Testis (tissue), 3 donors: ENCODE measurements around the gene ZNF488. TPM values are rescaled to one million over a fixed set of nuclear protein-coding genes. Genes with fewer than 3 reads are reported as not detected.

Experiments
- DNase-seq: peaks from one replicate; pipeline ENCODE4 v3.0.0-alpha.2; 2019
- H3K27ac ChIP-seq, 2 donors: fragments of 200-600 bp; sonication (generic); one replicate each; pipeline ENCODE4 v1.5.1; 2019
- H3K27me3 ChIP-seq: fragments of 200-600 bp; sonication (generic); one replicate; pipeline ENCODE4 v1.5.1; 2019
- H3K36me3 ChIP-seq: fragments of 200-600 bp; sonication (generic); one replicate; pipeline ENCODE4 v1.5.1; 2017; ENCODE audit warnings: low read depth; ENCODE audit errors: missing control alignments
- H3K4me1 ChIP-seq: fragments of 200-600 bp; sonication (generic); one replicate; pipeline ENCODE4 v1.5.1; 2019
- H3K4me3 ChIP-seq, 2 donors: fragments of 200-600 bp; sonication (generic); one replicate each; pipeline ENCODE4 v1.5.1; 2017 to 2019
- H3K9me3 ChIP-seq: fragments of 200-600 bp; sonication (generic); one replicate; pipeline ENCODE4 v1.5.1; 2017
- POLR2A ChIP-seq: fragments of 450-650 bp; IDR thresholded peaks from one replicate; pipeline ENCODE4 v1.6.1; 2017; ENCODE audit warnings: antibody characterized with exemption, mild to moderate bottlenecking, moderate library complexity
- WGBS, 2 donors: methylation state at CpG; one replicate each; pipeline ENCODE4 v1.1.5; 2018; 5-methylcytosine and 5-hydroxymethylcytosine counted together
- intact Hi-C: fragments of 100-400 bp; cut with DNase I; formaldehyde crosslinking; loops from one replicate; pipeline ENCODE4 v1.15.1; 2023; ENCODE audit warnings: low total_unique reads
- polyA plus RNA-seq: library from polyadenylated mRNA; stranded (reverse); fragments of 350-450 nt; fragmentation: Illumina TruSeq; extraction: RNeasy Lipid Tissue Mini Kit (QIAGEN cat#74804); gene quantifications from one replicate; pipeline ENCODE4 v1.2.3, GENCODE V29; 2014; ENCODE audit warnings: low read depth, low replicate concordance; ENCODE audit not compliant: insufficient read depth
- total RNA-seq, 2 donors: library from RNA; depleted of rRNA; stranded (reverse); fragments of >200 nt; gene quantifications; one replicate each; pipeline ENCODE4 v1.2.3, GENCODE V29; 2016
- TF ChIP-seq, protein P1 (sequence below), 3 experiments: fragments of 450-650 bp in 2 of 3; fragments of 200-600 bp in 1 of 3; sonication (generic) in 1 of 3; IDR thresholded peaks; one replicate each; pipeline ENCODE4 v1.5.1; 2016 to 2019; ENCODE audit warnings: antibody characterized with exemption in 3 of 3, mild to moderate bottlenecking in 2 of 3, moderate library complexity in 1 of 3

ZNF488 gene
- total and polyA plus RNA-seq, 3 donors from 2014 or later = 2.0 to 3.2 (median 2.7) TPM

DNA sequence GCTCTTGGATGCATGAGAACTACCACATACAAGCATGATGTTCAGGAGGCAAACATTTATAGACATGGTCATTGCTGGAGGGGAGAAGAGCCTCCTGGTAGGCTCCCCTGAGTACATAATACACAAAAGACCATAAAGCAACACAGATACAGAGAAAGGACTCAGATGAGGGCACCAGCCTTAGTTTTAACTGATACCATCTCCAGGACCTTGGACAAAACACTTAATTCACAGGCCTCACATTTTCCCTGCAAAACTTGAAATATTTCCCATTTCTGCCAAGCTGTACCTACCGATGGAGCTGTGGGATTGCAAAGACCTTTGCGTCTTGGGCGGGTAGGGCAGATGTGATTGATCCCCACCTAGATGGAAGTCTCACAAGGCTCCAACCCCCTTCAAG is 16.7 kb upstream of the ZNF488 start:
- TF ChIP-seq POLR2A = no peak
- TF ChIP-seq, protein P1, sequence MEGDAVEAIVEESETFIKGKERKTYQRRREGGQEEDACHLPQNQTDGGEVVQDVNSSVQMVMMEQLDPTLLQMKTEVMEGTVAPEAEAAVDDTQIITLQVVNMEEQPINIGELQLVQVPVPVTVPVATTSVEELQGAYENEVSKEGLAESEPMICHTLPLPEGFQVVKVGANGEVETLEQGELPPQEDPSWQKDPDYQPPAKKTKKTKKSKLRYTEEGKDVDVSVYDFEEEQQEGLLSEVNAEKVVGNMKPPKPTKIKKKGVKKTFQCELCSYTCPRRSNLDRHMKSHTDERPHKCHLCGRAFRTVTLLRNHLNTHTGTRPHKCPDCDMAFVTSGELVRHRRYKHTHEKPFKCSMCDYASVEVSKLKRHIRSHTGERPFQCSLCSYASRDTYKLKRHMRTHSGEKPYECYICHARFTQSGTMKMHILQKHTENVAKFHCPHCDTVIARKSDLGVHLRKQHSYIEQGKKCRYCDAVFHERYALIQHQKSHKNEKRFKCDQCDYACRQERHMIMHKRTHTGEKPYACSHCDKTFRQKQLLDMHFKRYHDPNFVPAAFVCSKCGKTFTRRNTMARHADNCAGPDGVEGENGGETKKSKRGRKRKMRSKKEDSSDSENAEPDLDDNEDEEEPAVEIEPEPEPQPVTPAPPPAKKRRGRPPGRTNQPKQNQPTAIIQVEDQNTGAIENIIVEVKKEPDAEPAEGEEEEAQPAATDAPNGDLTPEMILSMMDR (IDR thresholded peaks at IDR 0.05) = no peak
- H3K27ac ChIP-seq = no peak overlapping the region
- no peak for DNase-seq
- H3K27me3 ChIP-seq = no peaks in the 10 kb centered on the region
- 98% methylated on average over 3 of the region's 3 CpGs for WGBS, 2 donors
- H3K36me3 ChIP-seq = no peaks in the 10 kb centered on the region
- H3K9me3 ChIP-seq = no peaks in the 10 kb centered on the region
- intact Hi-C loops = no loop called here
- H3K4me1 ChIP-seq = peaks cover 9% of the 10 kb centered on the region
- H3K4me3 ChIP-seq = no peak overlapping the region

DNA sequence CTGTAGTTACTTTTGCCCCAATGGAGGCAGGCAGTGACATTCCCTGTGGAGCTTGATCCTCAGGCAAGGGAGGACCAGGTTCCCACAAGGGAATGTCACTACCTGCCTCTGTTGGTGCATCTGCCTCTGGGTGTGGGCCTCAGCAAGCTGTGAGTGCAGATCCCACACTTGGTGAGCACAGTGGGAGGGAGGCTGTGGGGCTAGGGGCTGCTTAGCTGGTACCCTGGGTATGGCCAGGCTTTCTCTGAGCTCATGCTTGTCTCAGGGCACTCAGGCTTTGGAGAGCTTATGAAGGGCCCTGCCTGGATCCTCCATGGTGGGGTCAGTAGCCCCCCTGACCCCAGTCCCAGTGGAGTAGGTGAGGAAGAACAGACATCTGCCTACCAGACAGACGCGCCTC is 16.2 kb upstream of the ZNF488 start:
- Histone ChIP-seq H3K27me3 (no peaks in the 10 kb centered on the region), H3K9me3 (no peaks in the 10 kb centered on the region), H3K27ac (no peak overlapping the region), H3K4me1 (peaks cover 9% of the 10 kb centered on the region), H3K4me3 (no peak overlapping the region), H3K36me3 (no peaks in the 10 kb centered on the region)
- no peak for DNase-seq
- no peak for TF ChIP-seq POLR2A
- TF ChIP-seq, protein P1 (IDR thresholded peaks at IDR 0.05) = no peak
- intact Hi-C loops = no loop called here
- 97 to 100% methylated on average over 2 of the region's 2 CpGs for WGBS, 2 donors

DNA sequence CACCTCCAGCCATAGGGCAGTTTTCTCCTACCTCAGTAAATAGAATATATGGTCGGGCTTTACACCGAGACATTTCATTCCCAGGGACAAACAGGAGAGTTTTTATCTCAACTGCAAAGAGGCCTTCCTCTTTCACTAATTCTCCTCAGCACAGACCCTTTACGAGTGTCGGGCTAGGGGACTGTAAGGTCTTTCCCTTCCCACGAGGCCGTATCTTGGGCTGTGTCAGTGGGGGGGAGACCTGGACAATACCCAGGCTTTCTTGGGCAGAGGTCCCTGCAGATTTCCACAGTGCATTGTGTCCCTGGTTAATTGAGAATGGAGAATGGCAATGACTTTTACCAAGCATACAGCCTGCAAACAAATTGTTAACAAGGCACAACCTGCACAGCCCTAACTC is 13.2 kb upstream of the ZNF488 start:
- Histone ChIP-seq H3K4me3 (no peak overlapping the region), H3K4me1 (no peaks in the 10 kb centered on the region), H3K27me3 (no peaks in the 10 kb centered on the region), H3K9me3 (no peaks in the 10 kb centered on the region), H3K36me3 (no peaks in the 10 kb centered on the region), H3K27ac (no peak overlapping the region)
- TF ChIP-seq, protein P1 (IDR thresholded peaks at IDR 0.05) = no peak
- TF ChIP-seq POLR2A = no peak
- 79 to 89% methylated on average over 6 of the region's 6 CpGs for WGBS, 2 donors
- intact Hi-C loops = no loop called here
- no peak for DNase-seq

DNA sequence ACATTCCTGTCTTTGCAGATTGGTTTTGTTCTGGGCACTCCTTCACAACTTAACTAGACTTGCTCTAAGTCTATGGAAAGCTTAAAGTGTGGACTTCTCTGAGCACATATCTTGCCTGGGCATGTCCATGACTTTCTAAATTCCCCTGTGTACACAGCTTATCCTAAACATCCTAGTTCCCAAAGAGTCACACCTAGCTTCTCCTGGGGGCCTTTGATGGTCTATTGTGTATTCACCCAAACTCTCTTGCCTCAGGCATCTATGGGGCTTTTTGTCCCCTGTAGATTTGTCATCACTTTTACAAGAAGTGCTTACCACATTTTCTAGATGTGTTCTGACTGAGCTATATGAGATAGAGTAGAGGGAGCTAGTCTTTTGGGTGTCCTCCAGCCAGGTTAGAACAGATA is 12.2 kb upstream of the ZNF488 start:
- no peak overlapping the region for H3K27ac ChIP-seq
- no peak for DNase-seq
- H3K4me1 ChIP-seq = no peaks in the 10 kb centered on the region
- no peaks in the 10 kb centered on the region for H3K27me3 ChIP-seq
- H3K36me3 ChIP-seq = no peaks in the 10 kb centered on the region
- intact Hi-C loops = no loop called here
- no peaks in the 10 kb centered on the region for H3K9me3 ChIP-seq
- H3K4me3 ChIP-seq = no peak overlapping the region
- TF ChIP-seq, protein P1 (IDR thresholded peaks at IDR 0.05) = no peak
- no peak for TF ChIP-seq POLR2A

DNA sequence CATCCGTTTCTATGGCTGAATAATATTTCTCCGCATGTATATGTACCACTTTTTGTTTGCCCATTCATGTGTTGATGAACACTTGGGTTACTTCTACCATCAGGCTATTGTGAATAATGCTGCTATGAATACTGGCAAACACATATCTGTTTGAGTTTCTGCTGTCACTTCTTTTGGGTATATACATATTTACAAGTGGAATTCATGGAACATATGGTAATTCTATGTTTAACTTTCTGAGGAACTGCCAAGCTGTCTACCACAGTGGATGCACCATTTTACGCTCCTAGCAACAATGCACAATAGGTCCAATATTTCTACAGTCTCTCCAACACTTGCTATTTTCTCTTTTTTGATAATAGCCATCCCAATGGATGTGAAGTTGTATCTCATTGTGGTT is 5.5 kb upstream of the ZNF488 start:
- H3K4me1 ChIP-seq = no peaks in the 10 kb centered on the region
- WGBS, 2 donors = 92 to 95% methylated on average over 3 of the region's 3 CpGs
- no peak overlapping the region for H3K27ac ChIP-seq
- H3K4me3 ChIP-seq = no peak overlapping the region
- no peak for DNase-seq
- no peaks in the 10 kb centered on the region for H3K36me3 ChIP-seq
- no peak for TF ChIP-seq POLR2A
- TF ChIP-seq, protein P1 (IDR thresholded peaks at IDR 0.05) = no peak
- intact Hi-C loops = no loop called here
- no peaks in the 10 kb centered on the region for H3K27me3 ChIP-seq
- H3K9me3 ChIP-seq = no peaks in the 10 kb centered on the region
